Endothelial cell of umbilical vein (primary cell): ENCODE data around the gene SMKR1. TPM values are rescaled to one million over a fixed set of nuclear protein-coding genes. Genes with fewer than 3 reads are reported as not detected.

Source experiments
- BruUV-seq: library from RNA; stranded (reverse); fragments of 400-500 nt; replicated peaks from 2 replicates; lab custom pipeline; 2021; lab: Mats Ljungman, UMichigan
- CTCF ChIA-PET: fragments of 300-600, 350-600 bp; sonication (Branson Sonifier 250); formaldehyde crosslinking; loops from one replicate; lab custom pipeline; 2021; ENCODE audit warnings: antibody characterized with exemption, inconsistent platforms; lab: Charles Lee
- POLR2A ChIA-PET: fragments of 300-600, 350-600 bp; sonication (Branson Sonifier 250); formaldehyde crosslinking; loops from one replicate; lab custom pipeline; 2021; ENCODE audit warnings: antibody characterized with exemption, inconsistent platforms; lab: Charles Lee
- DNase-seq: peaks from one replicate; pipeline ENCODE4 v3.0.0-alpha.2; 2011; ENCODE audit warnings: low read depth, low spot score
- FAIRE-seq: peaks from 2 replicates; lab custom pipeline; 2011; peaks lifted over from hg19 to GRCh38; lab: Jason Lieb, UNC
- H2AFZ ChIP-seq: 2 replicates; pipeline ENCODE4 v1.6.0; 2012; ENCODE audit warnings: low read depth, low read length, control low read depth, inconsistent platforms
- H3K27ac ChIP-seq: 2 replicates; pipeline ENCODE4 v1.5.1; 2011; ENCODE audit warnings: low read depth, mild to moderate bottlenecking, control low read depth, low read length, moderate library complexity; ENCODE audit not compliant: insufficient read depth
- H3K27me3 ChIP-seq, 2 experiments: 2 replicates each; pipeline versions ENCODE4 v1.6.0 to v1.6.1; 2011; ENCODE audit warnings: low read length in 2 of 2, mixed read lengths in 1 of 2; ENCODE audit not compliant: control insufficient read depth in 2 of 2, insufficient read depth in 2 of 2
- H3K36me3 ChIP-seq, 2 experiments: 2 replicates in 1 of 2; 3 replicates in 1 of 2; pipeline ENCODE4 v1.5.1; 2011; ENCODE audit warnings: low read length in 2 of 2, mild to moderate bottlenecking in 1 of 2, moderate library complexity in 1 of 2; ENCODE audit not compliant: control insufficient read depth in 2 of 2, insufficient read depth in 2 of 2; ENCODE audit errors: extremely low read depth in 1 of 2
- H3K4me1 ChIP-seq: 3 replicates; pipeline ENCODE4 v1.5.1; 2011; ENCODE audit warnings: mild to moderate bottlenecking, low read length; ENCODE audit not compliant: control insufficient read depth, insufficient read depth; ENCODE audit errors: extremely low read depth
- H3K4me2 ChIP-seq: 2 replicates; pipeline ENCODE4 v1.6.1; 2011; ENCODE audit warnings: low read length, control low read depth, mixed read lengths; ENCODE audit not compliant: insufficient read depth
- H3K4me3 ChIP-seq, 3 experiments: fragments of 200-600 bp in 1 of 3; sonication (generic), shearing (Covaris generic) in 1 of 3; replicated peaks in 1 of 3; 2 replicates each; pipeline ENCODE4 v1.5.1; 2011 to 2016; ENCODE audit warnings: control low read depth in 3 of 3, low read length in 3 of 3, mild to moderate bottlenecking in 2 of 3, inconsistent platforms in 1 of 3, low read depth in 1 of 3, moderate library complexity in 1 of 3; ENCODE audit not compliant: insufficient read depth in 1 of 3
- H3K79me2 ChIP-seq: 2 replicates; pipeline ENCODE4 v1.6.0; 2012; ENCODE audit warnings: low read length, inconsistent platforms; ENCODE audit not compliant: control insufficient read depth, insufficient read depth
- H3K9ac ChIP-seq: replicated peaks from 2 replicates; pipeline ENCODE3; 2011; ENCODE audit warnings: low read length, control low read depth; ENCODE audit not compliant: insufficient read depth; ENCODE audit errors: extremely low read depth
- H3K9me1 ChIP-seq: replicated peaks from 3 replicates; pipeline ENCODE4 v1.6.0; 2011; ENCODE audit warnings: mild to moderate bottlenecking, low read length; ENCODE audit not compliant: control insufficient read depth, insufficient read depth; ENCODE audit errors: extremely low read depth
- H3K9me3 ChIP-seq: replicated peaks from 2 replicates; pipeline ENCODE4 v1.5.1; 2012; ENCODE audit warnings: low read length, inconsistent platforms; ENCODE audit not compliant: control insufficient read depth, insufficient read depth
- H4K20me1 ChIP-seq: replicated peaks from 2 replicates; pipeline ENCODE3; 2011; ENCODE audit warnings: mild to moderate bottlenecking, low read length; ENCODE audit not compliant: control insufficient read depth, insufficient read depth; ENCODE audit errors: extremely low read depth
- CTCF ChIP-seq, 2 donors: IDR thresholded peaks; 1 replicate in 1 of 2; 2 replicates in 1 of 2; pipeline ENCODE4 v1.5.1; 2011; ENCODE audit warnings: low read length in 2 of 2, mild to moderate bottlenecking in 2 of 2, moderate library complexity in 2 of 2, control low read depth in 1 of 2, inconsistent platforms in 1 of 2, low read depth in 1 of 2; ENCODE audit not compliant: insufficient read depth in 1 of 2; ENCODE audit errors: extremely low read depth in 1 of 2
- EZH2 ChIP-seq: IDR thresholded peaks from 2 replicates; pipeline ENCODE4 v1.6.1; 2012; ENCODE audit warnings: borderline replicate concordance, low read depth, mild to moderate bottlenecking, moderate library complexity, low read length, inconsistent platforms; ENCODE audit not compliant: severe bottlenecking
- FOS ChIP-seq: IDR thresholded peaks from 2 replicates; pipeline ENCODE4 v1.6.1; 2011; ENCODE audit warnings: mild to moderate bottlenecking, low read length, moderate library complexity, borderline replicate concordance; ENCODE audit not compliant: insufficient read depth
- GATA2 ChIP-seq: IDR thresholded peaks from 2 replicates; pipeline ENCODE4 v1.7.0; 2011; ENCODE audit warnings: low read depth, mild to moderate bottlenecking, moderate library complexity, mixed read lengths, low read length; ENCODE audit not compliant: insufficient read length, insufficient read depth
- JUN ChIP-seq: IDR thresholded peaks from 2 replicates; pipeline ENCODE4 v1.6.1; 2011; ENCODE audit warnings: borderline replicate concordance, low read depth; ENCODE audit not compliant: insufficient read length, insufficient read depth
- MYC ChIP-seq: IDR thresholded peaks from one replicate; pipeline ENCODE4 v1.6.1; 2011; ENCODE audit warnings: mild to moderate bottlenecking, low read depth, low read length
- POLR2A ChIP-seq: IDR thresholded peaks from 2 replicates; pipeline ENCODE4 v1.6.1; 2012; ENCODE audit warnings: low read depth, mild to moderate bottlenecking, control low read depth, low read length
- POLR2AphosphoS5 ChIP-seq: IDR thresholded peaks from 2 replicates; pipeline ENCODE4 v1.6.1; 2012; ENCODE audit warnings: low read depth, mild to moderate bottlenecking, control low read depth, low read length, moderate library complexity; ENCODE audit not compliant: insufficient read depth
- dilution Hi-C: fragments of 300-500 bp; cut with MboI; formaldehyde crosslinking; loops from one replicate; pipeline ENCODE4 v1.15.0; 2019; ENCODE audit warnings: low sequenced_read_pairs; ENCODE audit not compliant: extremely low pct_ligation_motif_present
- intact Hi-C: fragments of 100-400 bp; cut with micrococcal nuclease; formaldehyde crosslinking; loops from one replicate; pipeline ENCODE4 v1.10.0; 2022
- polyA plus RNA-seq, 4 experiments: library from polyadenylated mRNA; depleted of rRNA in 3 of 4; stranded (reverse) in 3 of 4; unstranded in 1 of 4; fragments of >200 nt; gene quantifications; 2 replicates each; pipeline versions ENCODE4 v1.2.1 to v1.2.3, GENCODE V29; 2011 to 2012; ENCODE audit warnings: missing spikeins in 1 of 4
- total RNA-seq: library from RNA; stranded (reverse); gene quantifications from 2 replicates; pipeline ENCODE4 v1.2.3, GENCODE V29; 2021
- TF ChIP-seq, protein P1 (sequence below): IDR thresholded peaks from 2 replicates; pipeline ENCODE4 v1.6.1; 2011; ENCODE audit not compliant: insufficient read depth, insufficient read length

The SMKR1 gene
- total and polyA plus RNA-seq, 2 donors (not counting 3 experiments of a cell fraction or from before 2014, with no cell fraction given): 0.64 TPM; not detected in 1

GRCh38 chr7:129453510-129454248 is 48.7 kb upstream of the SMKR1 start:
- POLR2A ChIA-PET: no interaction called here
- no peaks in the 10 kb centered on the region for H3K27me3 ChIP-seq
- intact Hi-C loops: no loop called here
- no peak overlapping the region for H3K27ac ChIP-seq
- no peaks in the 10 kb centered on the region for H3K9me3 ChIP-seq
- H3K9ac ChIP-seq: no peak overlapping the region
- no peaks in the 10 kb centered on the region for H3K9me1 ChIP-seq
- H3K4me1 ChIP-seq: no peaks in the 10 kb centered on the region
- FAIRE-seq (no peak), DNase-seq (no peak)
- H3K36me3 ChIP-seq: peaks cover 0 to 2% of the 10 kb centered on the region in 2 experiments
- dilution Hi-C loops: no loop called here
- no peak overlapping the region for H3K4me2 ChIP-seq
- TF ChIP-seq CTCF (IDR thresholded peaks at IDR 0.05; ENCODE audit: extremely low read depth in 1 of 2, insufficient read depth in 1 of 2, low read depth in 1 of 2, low read length in 2 of 2) (no peak), MYC (no peak), JUN (no peak), FOS (no peak), EZH2 (no peak), POLR2AphosphoS5 (no peak), POLR2A (no peak), GATA2 (no peak)
- TF ChIP-seq, protein P1, sequence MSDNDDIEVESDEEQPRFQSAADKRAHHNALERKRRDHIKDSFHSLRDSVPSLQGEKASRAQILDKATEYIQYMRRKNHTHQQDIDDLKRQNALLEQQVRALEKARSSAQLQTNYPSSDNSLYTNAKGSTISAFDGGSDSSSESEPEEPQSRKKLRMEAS: no peak
- no peak overlapping the region for H3K4me3 ChIP-seq
- BruUV-seq: no TSS peak
- no peaks in the 10 kb centered on the region for H4K20me1 ChIP-seq
- CTCF ChIA-PET: interaction anchor here (1.1 to 3.1 kb wide), 5 partner anchors 10 to 181 kb away, joined by 3 to 17 read pairs (median 4); partner anchors contain the start of gene STRIP2
- H2AFZ ChIP-seq: no peak overlapping the region
- H3K79me2 ChIP-seq: no peaks in the 10 kb centered on the region
